Progenitor cell of endocrine pancreas (in vitro differentiated cells): Measurements from ENCODE around the gene HOXD11. TPM values are rescaled to one million over a fixed set of nuclear protein-coding genes. Genes with fewer than 3 reads are reported as not detected.
A peak's percentile ranks its signal among the peaks of the same experiment; 100 is the strongest.

Experiments
- DNase-seq: peaks from one replicate; pipeline ENCODE4 v3.0.0; 2021; ENCODE audit warnings: low spot score; ENCODE audit not compliant: unreplicated experiment
- H3K27ac Mint-ChIP-seq: 2 replicates; pipeline ENCODE4 v1.8.0; 2021; ENCODE audit warnings: mild to moderate bottlenecking, moderate library complexity, mixed read lengths
- H3K27me3 Mint-ChIP-seq: 2 replicates; pipeline ENCODE4 v1.8.0; 2021; ENCODE audit warnings: mixed read lengths
- H3K36me3 Mint-ChIP-seq: 2 replicates; pipeline ENCODE4 v1.8.0; 2022; ENCODE audit warnings: mixed read lengths; ENCODE audit not compliant: insufficient read depth
- H3K4me1 Mint-ChIP-seq: 2 replicates; pipeline ENCODE4 v1.8.0; 2021; ENCODE audit warnings: low read depth, mixed read lengths
- H3K4me3 Mint-ChIP-seq: 2 replicates; pipeline ENCODE4 v1.8.0; 2021; ENCODE audit warnings: low read depth, mild to moderate bottlenecking, moderate library complexity, mixed read lengths
- H3K9me3 Mint-ChIP-seq: 2 replicates; pipeline ENCODE4 v1.8.0; 2021; ENCODE audit warnings: low read depth, mixed read lengths
- CTCF ChIP-seq: fragments of 200-600 bp; sonication (generic); IDR thresholded peaks from one replicate; pipeline ENCODE4 v1.5.0; 2021; ENCODE audit warnings: antibody characterized with exemption, mild to moderate bottlenecking; ENCODE audit not compliant: unreplicated experiment
- total RNA-seq: library from RNA; stranded (reverse); gene quantifications from 2 replicates; pipeline ENCODE4 v1.2.1, GENCODE V29; 2021

HOXD11 gene
- total RNA-seq, 1 donor from 2014 or later = not detected

- no peak for TF ChIP-seq CTCF
- Mint-ChIP-seq H3K36me3 (no peaks in the 10 kb centered on the region), H3K4me1 (no peaks in the 10 kb centered on the region), H3K4me3 (peak within 1 kb of the TSS; percentile 40), H3K27ac (no peak within 1 kb of the TSS), H3K27me3 (peaks cover 97% of the 10 kb centered on the region), H3K9me3 (no peaks in the 10 kb centered on the region)
- no peak for DNase-seq
Observed at GRCh38 chr2:176151442-176152287, 44.6 kb downstream of the HOXD11 start, which contains the start of gene HOXD4. TSS of gene HOXD4 (plus strand) at chr2:176151550. CDS start at chr2:176151634, 84 bp downstream.

- Mint-ChIP-seq H3K27me3 (peaks cover 94% of the 10 kb centered on the region), H3K27ac (no peak overlapping the region), H3K36me3 (no peaks in the 10 kb centered on the region), H3K9me3 (no peaks in the 10 kb centered on the region), H3K4me3 (no peak overlapping the region), H3K4me1 (peaks cover 1% of the 10 kb centered on the region)
- no peak for TF ChIP-seq CTCF
- DNase-seq = no peak
Observed at GRCh38 chr2:176152350-176153181, 45.5 kb downstream of the HOXD11 start.

- peaks cover 1% of the 10 kb centered on the region for H3K4me1 Mint-ChIP-seq
- no peaks in the 10 kb centered on the region for H3K9me3 Mint-ChIP-seq
- H3K4me3 Mint-ChIP-seq = no peak overlapping the region
- no peak for DNase-seq
- H3K27me3 Mint-ChIP-seq = peaks cover 93% of the 10 kb centered on the region
- H3K27ac Mint-ChIP-seq = no peak overlapping the region
- no peak for TF ChIP-seq CTCF
- H3K36me3 Mint-ChIP-seq = no peaks in the 10 kb centered on the region
Observed at GRCh38 chr2:176154576-176155252, 47.6 kb downstream of the HOXD11 start.

- Mint-ChIP-seq H3K27me3 (peaks cover 91% of the 10 kb centered on the region), H3K36me3 (no peaks in the 10 kb centered on the region), H3K4me3 (no peak overlapping the region), H3K27ac (no peak overlapping the region), H3K9me3 (no peaks in the 10 kb centered on the region), H3K4me1 (peaks cover 1% of the 10 kb centered on the region)
- DNase-seq = no peak
- TF ChIP-seq CTCF = no peak
Observed at GRCh38 chr2:176155356-176156044, 48.4 kb downstream of the HOXD11 start.
